GM10266 (cell line): ENCODE results near the gene CLCN6.

Source experiments
- DNase-seq: peaks from one replicate; pipeline ENCODE4 v3.0.0; 2012; ENCODE audit errors: extremely low spot score
- CTCF ChIP-seq: IDR thresholded peaks from 2 replicates; pipeline ENCODE4 v1.5.1; 2012; ENCODE audit warnings: mild to moderate bottlenecking, low read depth; ENCODE audit not compliant: control insufficient read depth, insufficient read depth; ENCODE audit errors: missing control alignments

The CLCN6 gene

GRCh38 chr1:11869650-11870207, 63.7 kb downstream of the CLCN6 start:
- TF ChIP-seq CTCF, result no peak
- no peak for DNase-seq

GRCh38 chr1:11872545-11872944, 66.6 kb downstream of the CLCN6 start:
- no peak for TF ChIP-seq CTCF
- DNase-seq, result no peak

- DNase-seq, result no peak
- TF ChIP-seq CTCF, result no peak
Observed at GRCh38 chr1:11873395-11874257, 67.6 kb downstream of the CLCN6 start.

- no peak for DNase-seq
- no peak for TF ChIP-seq CTCF
Observed at GRCh38 chr1:11874258-11874562, 68.2 kb downstream of the CLCN6 start.

- DNase-seq, result no peak
- no peak for TF ChIP-seq CTCF
Observed at GRCh38 chr1:11874624-11875023, 68.6 kb downstream of the CLCN6 start.

GRCh38 chr1:11875094-11875493, 69.1 kb downstream of the CLCN6 start:
- TF ChIP-seq CTCF, result no peak
- no peak for DNase-seq

GRCh38 chr1:11877074-11877473, 71.1 kb downstream of the CLCN6 start:
- TF ChIP-seq CTCF, result no peak
- DNase-seq, result no peak
